Astrocyte of the spinal cord (primary cell): Measurements from ENCODE around the gene ARL15.

Experiments used
- DNase-seq: peaks from one replicate; pipeline ENCODE4 v3.0.0; 2011; ENCODE audit warnings: low read depth, low spot score
- H3K4me3 ChIP-seq: 2 replicates; pipeline ENCODE4 v1.5.1; 2011; ENCODE audit warnings: low read depth, mild to moderate bottlenecking, low read length, moderate library complexity
- in situ Hi-C: cut with HindIII; loops from 2 replicates; pipeline ENCODE4 v1.10.0; 2017; ENCODE audit warnings: low sequenced_read_pairs
- TF ChIP-seq, protein P1 (sequence below): IDR thresholded peaks from 2 replicates; pipeline ENCODE4 v1.5.1; 2012; ENCODE audit warnings: low read depth, mild to moderate bottlenecking, low read length, inconsistent platforms

Gene ARL15

DNA sequence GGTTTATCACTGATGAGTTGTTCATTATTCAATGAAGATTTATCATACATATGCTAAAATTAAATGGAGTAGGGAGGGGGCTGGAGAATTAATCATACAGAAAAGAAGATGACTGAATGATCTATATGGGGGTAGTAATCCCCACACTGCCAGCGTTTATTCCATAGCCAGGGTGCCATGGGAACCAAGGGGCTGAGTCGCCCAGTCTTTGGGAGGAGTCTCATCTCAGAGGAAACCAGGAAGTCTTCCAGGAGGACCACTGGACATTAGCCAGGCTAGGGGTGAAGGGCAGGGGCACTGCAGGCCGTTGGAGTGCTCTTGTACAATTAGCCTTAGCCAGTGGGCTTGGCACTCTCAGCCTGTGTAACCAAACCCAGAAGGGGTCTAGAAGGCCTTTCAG lies 226.5 kb downstream of the ARL15 start:
- no peak for DNase-seq
- TF ChIP-seq, protein P1, sequence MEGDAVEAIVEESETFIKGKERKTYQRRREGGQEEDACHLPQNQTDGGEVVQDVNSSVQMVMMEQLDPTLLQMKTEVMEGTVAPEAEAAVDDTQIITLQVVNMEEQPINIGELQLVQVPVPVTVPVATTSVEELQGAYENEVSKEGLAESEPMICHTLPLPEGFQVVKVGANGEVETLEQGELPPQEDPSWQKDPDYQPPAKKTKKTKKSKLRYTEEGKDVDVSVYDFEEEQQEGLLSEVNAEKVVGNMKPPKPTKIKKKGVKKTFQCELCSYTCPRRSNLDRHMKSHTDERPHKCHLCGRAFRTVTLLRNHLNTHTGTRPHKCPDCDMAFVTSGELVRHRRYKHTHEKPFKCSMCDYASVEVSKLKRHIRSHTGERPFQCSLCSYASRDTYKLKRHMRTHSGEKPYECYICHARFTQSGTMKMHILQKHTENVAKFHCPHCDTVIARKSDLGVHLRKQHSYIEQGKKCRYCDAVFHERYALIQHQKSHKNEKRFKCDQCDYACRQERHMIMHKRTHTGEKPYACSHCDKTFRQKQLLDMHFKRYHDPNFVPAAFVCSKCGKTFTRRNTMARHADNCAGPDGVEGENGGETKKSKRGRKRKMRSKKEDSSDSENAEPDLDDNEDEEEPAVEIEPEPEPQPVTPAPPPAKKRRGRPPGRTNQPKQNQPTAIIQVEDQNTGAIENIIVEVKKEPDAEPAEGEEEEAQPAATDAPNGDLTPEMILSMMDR = no peak
- H3K4me3 ChIP-seq = no peak overlapping the region
- in situ Hi-C loops = no loop called here

DNA sequence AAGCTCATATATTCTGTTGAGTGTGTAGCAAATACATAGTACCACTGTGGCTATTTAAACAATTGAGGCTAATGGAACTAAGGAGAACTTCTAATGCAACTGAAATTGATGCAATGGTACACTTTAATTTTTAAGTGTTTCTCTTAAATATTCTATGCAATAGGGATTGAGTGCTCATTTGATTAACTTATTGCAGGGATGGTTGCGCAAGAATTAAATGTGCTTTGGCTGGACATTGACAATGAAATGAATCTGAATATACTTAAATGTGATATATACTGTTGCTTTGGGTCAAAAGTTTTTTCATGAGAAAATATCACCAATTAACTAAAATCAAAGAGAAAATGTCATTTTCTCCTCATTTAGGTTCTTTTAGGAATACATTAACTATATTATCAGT lies 227.1 kb downstream of the ARL15 start:
- TF ChIP-seq, protein P1 = no peak
- H3K4me3 ChIP-seq = no peak overlapping the region
- in situ Hi-C loops = no loop called here
- no peak for DNase-seq

DNA sequence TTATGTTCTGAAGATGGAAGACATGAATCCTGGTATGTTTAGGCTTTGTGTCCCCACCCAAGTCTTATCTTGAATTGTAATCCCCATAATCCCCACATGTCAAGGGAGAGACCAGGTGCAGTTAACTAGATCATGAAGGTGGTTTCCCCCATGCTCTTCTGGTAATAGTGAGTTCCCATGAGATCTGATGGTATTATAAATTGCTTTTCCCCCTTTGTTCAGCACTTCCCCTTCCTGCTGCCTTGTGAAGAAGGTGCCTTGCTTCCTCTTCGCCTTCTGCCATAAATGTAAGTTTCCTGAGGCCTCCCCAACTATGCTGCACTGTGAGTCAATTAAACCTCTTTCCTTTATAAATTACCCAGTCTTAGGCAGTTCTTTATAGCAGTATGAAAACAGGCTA lies 229.0 kb downstream of the ARL15 start:
- no peak for DNase-seq
- in situ Hi-C loops = no loop called here
- TF ChIP-seq, protein P1 = no peak

GRCh38 chr5:54080831-54081230 lies 229.5 kb downstream of the ARL15 start:
- H3K4me3 ChIP-seq = no peak overlapping the region
- TF ChIP-seq, protein P1 = no peak
- in situ Hi-C loops = no loop called here
- no peak for DNase-seq

More for the DNA sequence above, 229.0 kb downstream of the ARL15 start:
- no peak overlapping the region for H3K4me3 ChIP-seq

GRCh38 chr5:54073735-54074134 lies 236.6 kb downstream of the ARL15 start:
- DNase-seq = no peak
- in situ Hi-C loops = no loop called here
- no peak overlapping the region for H3K4me3 ChIP-seq
- TF ChIP-seq, protein P1 = no peak

GRCh38 chr5:54073131-54073530 lies 237.2 kb downstream of the ARL15 start:
- DNase-seq = no peak
- TF ChIP-seq, protein P1 = no peak
- H3K4me3 ChIP-seq = no peak overlapping the region
- in situ Hi-C loops = no loop called here

- in situ Hi-C loops = no loop called here
- TF ChIP-seq, protein P1 = no peak
- no peak overlapping the region for H3K4me3 ChIP-seq
- DNase-seq = no peak
These were observed 243.9 kb downstream of the ARL15 start for GRCh38 chr5:54066433-54066832.
